Muscle of leg (tissue), 11 donors: Measurements from ENCODE around the gene MOSPD3. TPM values are rescaled to one million over a fixed set of nuclear protein-coding genes. Genes with fewer than 3 reads are reported as not detected.

Source experiments
- DNase-seq: peaks from one replicate; pipeline ENCODE4 v3.0.0; 2013
- H3K27ac ChIP-seq: one replicate; pipeline ENCODE4 v1.5.1; 2013; ENCODE audit warnings: mild to moderate bottlenecking, low read length, control low read depth
- H3K27me3 ChIP-seq: one replicate; pipeline ENCODE4 v1.6.1; 2013; ENCODE audit warnings: low read length; ENCODE audit not compliant: control insufficient read depth, insufficient read depth
- H3K36me3 ChIP-seq: one replicate; pipeline ENCODE4 v1.6.1; 2013; ENCODE audit warnings: low read length; ENCODE audit not compliant: control insufficient read depth, insufficient read depth
- H3K4me1 ChIP-seq: one replicate; pipeline ENCODE4 v1.6.1; 2013; ENCODE audit warnings: low read length; ENCODE audit not compliant: control insufficient read depth, insufficient read depth
- H3K4me3 ChIP-seq: one replicate; pipeline ENCODE4 v1.5.1; 2013; ENCODE audit warnings: low read length, control low read depth
- H3K9me3 ChIP-seq: replicated peaks from 2 replicates; pipeline ENCODE4 v1.6.1; 2013; ENCODE audit warnings: low read depth, low read length; ENCODE audit not compliant: control insufficient read depth
- WGBS: methylation state at CpG from one replicate; pipeline ENCODE4 v1.1.5; 2013; ENCODE audit warnings: missing lambda C conversion rate; ENCODE audit not compliant: insufficient coverage; 5-methylcytosine and 5-hydroxymethylcytosine counted together
- polyA plus RNA-seq, 8 donors: library from polyadenylated mRNA; unstranded; fragments of 120-200 nt; gene quantifications; one replicate each; pipeline versions ENCODE4 v1.2.1 to v1.2.3, GENCODE V29; 2013; ENCODE audit warnings: inconsistent platforms in 1 of 8, low replicate concordance in 1 of 8; ENCODE audit not compliant: insufficient read length in 8 of 8, insufficient read depth in 1 of 8
- total RNA-seq: library from RNA; stranded (reverse); fragments of 120-200 nt; gene quantifications from one replicate; pipeline ENCODE4 v1.2.4, GENCODE V29; 2013

The MOSPD3 gene
- total and polyA plus RNA-seq, 9 donors = 7.1 to 23.5 (median 17.5) TPM

DNA sequence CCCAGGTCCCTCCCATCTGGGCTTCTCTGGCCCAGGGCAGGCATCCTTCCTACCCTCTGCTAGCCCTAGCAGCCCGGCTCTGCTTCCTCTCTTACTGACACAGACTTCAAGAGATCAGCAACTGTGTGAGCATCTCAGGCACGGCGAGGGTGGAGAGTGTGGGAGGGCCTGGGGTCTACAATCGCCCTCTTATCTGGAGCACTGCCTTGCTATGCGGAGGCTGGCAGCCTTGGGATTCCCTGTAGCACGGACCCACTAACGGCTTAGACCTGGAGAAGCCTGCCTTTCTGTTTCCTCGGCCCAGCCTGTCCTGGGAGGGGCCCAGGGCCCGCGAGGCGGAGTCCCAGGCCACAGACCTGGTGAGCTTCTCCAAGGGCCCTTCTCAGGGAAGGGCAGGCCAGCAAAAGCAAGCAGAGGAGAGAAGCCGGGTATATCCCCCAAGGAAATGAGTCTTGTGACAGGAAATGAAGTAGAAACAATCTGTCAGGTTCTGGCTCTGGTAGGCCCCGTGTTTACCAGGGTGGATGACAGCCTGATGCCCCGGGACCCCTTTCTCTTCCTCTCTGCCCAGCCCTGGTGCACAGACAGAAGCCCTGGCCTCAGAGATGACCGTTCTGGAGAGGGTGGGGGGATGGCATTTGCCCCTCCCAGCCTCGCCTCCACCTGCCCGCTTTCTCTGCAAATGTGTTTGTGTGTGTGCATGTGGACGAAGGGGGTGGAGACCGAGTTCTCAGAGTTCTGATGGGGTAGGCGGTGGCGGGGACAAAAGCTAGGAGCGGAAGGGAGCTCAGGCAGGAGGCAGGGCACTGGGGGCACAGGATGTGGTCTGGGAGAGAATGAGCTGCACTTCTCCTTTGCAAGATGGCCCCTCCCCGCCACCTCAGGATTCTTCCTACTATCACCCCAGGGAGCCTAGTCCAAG lies 28.9 kb upstream of the MOSPD3 start:
- DNase-seq = peak; percentile 60
- Histone ChIP-seq H3K27me3 (no peaks in the 10 kb centered on the region), H3K36me3 (peaks cover 46% of the 10 kb centered on the region), H3K9me3 (no peaks in the 10 kb centered on the region), H3K27ac (peak overlapping the region; percentile 81), H3K4me1 (peaks cover 34% of the 10 kb centered on the region), H3K4me3 (peak overlapping the region; percentile 23)
- WGBS = 21% methylated on average over 12 of the region's 23 CpGs

DNA sequence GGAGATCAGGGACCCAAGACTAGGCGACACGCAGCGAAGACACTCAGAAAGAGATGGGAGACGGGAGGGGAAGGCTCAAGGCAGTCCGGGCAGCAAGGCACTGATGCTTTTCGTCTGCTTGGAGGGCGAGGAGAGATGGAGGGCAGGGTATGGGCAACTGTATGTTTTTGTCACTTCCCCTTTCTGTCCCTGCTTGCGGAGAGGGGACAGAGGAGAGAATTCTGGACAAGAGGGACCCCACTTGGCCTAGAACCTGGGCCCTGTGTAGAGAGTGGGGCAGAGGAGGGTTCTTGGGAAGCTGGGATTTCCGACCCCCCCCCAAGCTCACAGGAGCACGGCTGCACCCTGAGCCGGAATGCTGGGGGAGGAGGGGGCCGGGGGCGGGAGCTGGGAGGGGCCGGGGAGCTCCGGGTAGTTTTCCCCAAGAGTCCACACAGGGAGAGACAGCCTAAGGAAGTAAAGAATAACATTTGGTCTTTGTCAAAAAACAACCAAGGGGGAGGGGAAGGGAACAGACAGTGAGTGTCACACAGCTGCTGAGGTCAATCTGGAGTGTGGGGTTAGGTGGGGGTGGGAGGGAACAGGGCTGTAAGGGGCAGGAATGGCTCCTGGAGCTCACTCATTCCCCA lies 28.2 kb upstream of the MOSPD3 start:
- H3K9me3 ChIP-seq = no peaks in the 10 kb centered on the region
- WGBS = 15% methylated on average over 7 of the region's 15 CpGs
- peak; percentile 69 for DNase-seq
- H3K4me3 ChIP-seq = peak overlapping the region; percentile 89
- H3K36me3 ChIP-seq = peaks cover 40% of the 10 kb centered on the region
- peaks cover 34% of the 10 kb centered on the region for H3K4me1 ChIP-seq
- no peaks in the 10 kb centered on the region for H3K27me3 ChIP-seq
- H3K27ac ChIP-seq = peak overlapping the region; percentile 91

DNA sequence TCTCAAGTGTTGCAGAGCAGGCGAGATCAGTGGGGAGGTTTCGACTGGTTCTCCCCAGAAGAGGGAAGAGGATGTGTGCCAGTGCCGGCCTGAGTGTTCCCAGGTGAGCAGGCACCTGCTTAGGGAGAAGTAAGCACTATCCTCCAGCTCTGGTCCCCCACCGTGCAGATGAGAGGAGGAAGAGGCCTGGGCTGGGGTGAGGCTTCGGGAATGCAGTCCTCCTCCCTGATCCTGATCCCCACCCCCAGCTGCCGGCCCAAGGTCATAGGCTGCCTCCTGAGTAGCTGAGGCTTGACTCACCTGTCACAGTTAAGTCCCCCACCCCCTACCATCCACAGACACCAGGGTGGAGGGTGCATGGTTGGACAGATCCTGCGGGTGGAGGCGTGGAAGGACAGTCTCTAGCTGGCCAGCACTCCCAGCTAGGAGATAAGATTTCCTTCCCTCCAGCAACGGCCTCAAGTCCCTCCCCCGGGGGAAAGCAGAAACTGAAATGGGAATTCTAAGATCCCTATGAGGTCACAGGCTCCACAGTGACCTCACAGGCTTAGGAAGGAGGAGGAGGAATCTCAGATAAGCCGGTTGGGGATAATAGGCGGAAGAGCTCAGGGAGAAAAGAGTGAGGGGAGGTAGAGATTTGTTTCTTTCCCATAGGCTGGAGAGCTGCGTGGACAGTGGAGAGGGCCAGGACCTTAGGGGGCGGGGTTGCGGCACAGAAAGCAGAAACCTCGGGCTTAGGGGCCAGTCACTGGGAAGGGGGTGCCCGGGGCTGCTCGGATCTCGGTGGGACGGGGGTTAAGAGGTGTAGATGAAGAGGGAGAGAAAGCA lies 27.4 kb upstream of the MOSPD3 start:
- H3K36me3 ChIP-seq = peaks cover 33% of the 10 kb centered on the region
- peaks cover 40% of the 10 kb centered on the region for H3K4me1 ChIP-seq
- DNase-seq = peak; percentile 74
- peak overlapping the region; percentile 91 for H3K27ac ChIP-seq
- 1% methylated on average over 10 of the region's 20 CpGs for WGBS
- peak overlapping the region; percentile 89 for H3K4me3 ChIP-seq
- H3K9me3 ChIP-seq = no peaks in the 10 kb centered on the region
- H3K27me3 ChIP-seq = peaks cover 6% of the 10 kb centered on the region

DNA sequence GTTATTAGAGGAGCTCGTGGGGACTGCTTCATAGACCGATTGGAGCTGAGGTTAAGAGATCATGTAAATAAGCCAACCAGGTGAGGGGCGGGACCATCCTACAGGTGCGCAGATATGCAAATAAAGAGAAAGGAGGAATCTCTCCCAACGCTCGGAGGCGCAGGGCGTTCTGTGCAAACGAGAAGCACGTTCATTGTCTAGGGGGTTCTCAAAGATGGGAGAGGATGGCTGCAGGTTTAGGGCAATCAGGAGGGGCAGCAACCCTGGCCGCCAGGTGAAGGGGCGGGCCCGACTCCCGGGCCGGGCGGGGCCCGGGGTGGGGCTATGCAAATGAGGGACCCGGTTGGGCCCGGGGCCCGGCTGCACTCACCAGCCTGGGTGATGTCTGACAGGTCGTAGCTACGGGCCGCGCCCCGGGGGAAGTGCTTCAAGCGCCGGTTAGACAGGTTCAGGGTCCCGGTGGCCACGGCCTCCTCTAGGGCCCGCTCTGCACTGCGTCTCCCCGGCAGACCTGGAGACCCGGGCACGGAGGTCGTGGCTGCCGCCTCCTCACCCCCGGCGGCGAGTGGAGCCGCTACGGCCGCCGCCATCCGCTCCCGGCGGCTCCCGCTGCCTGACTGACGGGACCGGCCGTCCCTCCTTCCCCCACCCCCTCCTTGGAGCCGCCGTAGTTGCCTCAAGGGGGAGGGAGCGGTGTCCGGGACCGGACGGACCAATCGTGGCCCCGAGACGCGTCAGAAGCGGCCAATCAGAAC lies 26.7 kb upstream of the MOSPD3 start, which contains the start of gene LRCH4:
LRCH4 (minus strand) TSS at position 619 of the 755 bp plus-strand sequence; CDS start at position 590, 29 bp downstream.
- Histone ChIP-seq H3K36me3 (peaks cover 25% of the 10 kb centered on the region), H3K9me3 (no peaks in the 10 kb centered on the region), H3K4me3 (peak within 1 kb of the TSS; percentile 89), H3K27me3 (peaks cover 10% of the 10 kb centered on the region), H3K4me1 (peaks cover 46% of the 10 kb centered on the region), H3K27ac (peak within 1 kb of the TSS; percentile 91)
- under 1% methylated on average over 58 of the region's 61 CpGs for WGBS
- no peak for DNase-seq

DNA sequence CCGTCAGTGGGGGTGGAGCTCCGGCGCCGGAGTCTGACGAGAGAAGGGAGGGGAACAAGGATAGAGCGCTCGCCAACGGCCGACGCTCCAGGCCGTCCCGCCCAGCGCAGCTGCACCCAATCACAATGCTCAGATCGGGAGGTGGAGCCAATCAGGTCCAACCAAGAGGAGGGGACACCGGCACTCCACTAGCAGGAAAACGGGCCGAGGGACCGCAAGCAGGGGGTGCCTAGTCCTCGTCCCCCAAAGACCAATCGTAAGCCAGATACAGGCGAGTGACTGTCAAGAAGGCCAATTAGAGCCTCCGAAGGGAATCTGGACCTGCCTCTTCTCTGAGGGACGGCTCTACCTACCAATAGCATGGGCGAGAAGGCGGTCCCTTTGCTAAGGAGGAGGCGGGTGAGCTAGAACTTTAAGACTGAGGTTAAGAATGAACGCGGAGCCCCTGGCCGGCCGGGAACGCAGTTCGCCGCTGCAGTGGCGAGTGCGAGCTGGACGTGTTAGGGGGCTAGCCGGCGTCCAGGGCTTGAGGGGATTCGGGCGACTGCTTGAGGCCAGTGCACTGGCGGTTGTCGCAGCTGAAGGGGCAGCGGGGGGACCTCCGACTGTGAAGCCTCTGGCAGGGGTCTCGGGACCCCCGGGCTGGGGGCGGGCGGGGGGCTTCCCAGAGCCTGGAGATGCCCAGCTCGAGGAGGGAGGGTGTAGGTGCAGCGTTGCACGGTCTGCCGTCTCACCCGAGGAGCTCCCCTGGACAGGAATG lies 25.9 kb upstream of the MOSPD3 start, which contains the start of gene FBXO24:
FBXO24 (plus strand) TSS at position 63 of the 760 bp plus-strand sequence; CDS start at position 361, 298 bp downstream.
- WGBS = 1% methylated on average over 52 of the region's 53 CpGs
- peaks cover 46% of the 10 kb centered on the region for H3K4me1 ChIP-seq
- H3K36me3 ChIP-seq = peaks cover 18% of the 10 kb centered on the region
- peaks cover 10% of the 10 kb centered on the region for H3K27me3 ChIP-seq
- DNase-seq = peak; percentile 100
- H3K4me3 ChIP-seq = peak within 1 kb of the TSS; percentile 89
- no peaks in the 10 kb centered on the region for H3K9me3 ChIP-seq
- H3K27ac ChIP-seq = peak within 1 kb of the TSS; percentile 91

DNA sequence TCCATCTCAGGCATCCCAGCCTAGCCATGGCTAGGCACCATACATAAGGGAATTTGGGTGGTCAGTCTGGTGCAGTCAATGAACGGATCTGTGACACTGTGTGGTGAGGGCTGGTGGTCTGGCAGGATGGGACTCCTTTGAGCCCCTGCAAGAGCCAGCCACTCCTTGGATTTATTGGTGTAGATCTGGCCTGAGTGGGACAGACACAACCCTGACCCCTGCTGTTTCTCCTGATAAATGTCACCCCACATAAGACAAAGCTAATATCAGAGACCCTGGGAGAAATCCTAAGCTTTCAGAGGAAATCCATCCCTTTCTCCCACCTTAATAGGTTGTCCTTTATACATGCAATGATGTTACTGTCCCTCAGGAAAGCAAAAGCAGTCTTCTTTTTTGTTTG lies 23.9 kb upstream of the MOSPD3 start:
- Histone ChIP-seq H3K4me1 (peaks cover 33% of the 10 kb centered on the region), H3K27ac (no peak overlapping the region), H3K4me3 (no peak overlapping the region), H3K9me3 (no peaks in the 10 kb centered on the region), H3K36me3 (no peaks in the 10 kb centered on the region), H3K27me3 (peaks cover 10% of the 10 kb centered on the region)
- DNase-seq = no peak
- WGBS = 57% methylated on average over 1 of the region's 1 CpG

DNA sequence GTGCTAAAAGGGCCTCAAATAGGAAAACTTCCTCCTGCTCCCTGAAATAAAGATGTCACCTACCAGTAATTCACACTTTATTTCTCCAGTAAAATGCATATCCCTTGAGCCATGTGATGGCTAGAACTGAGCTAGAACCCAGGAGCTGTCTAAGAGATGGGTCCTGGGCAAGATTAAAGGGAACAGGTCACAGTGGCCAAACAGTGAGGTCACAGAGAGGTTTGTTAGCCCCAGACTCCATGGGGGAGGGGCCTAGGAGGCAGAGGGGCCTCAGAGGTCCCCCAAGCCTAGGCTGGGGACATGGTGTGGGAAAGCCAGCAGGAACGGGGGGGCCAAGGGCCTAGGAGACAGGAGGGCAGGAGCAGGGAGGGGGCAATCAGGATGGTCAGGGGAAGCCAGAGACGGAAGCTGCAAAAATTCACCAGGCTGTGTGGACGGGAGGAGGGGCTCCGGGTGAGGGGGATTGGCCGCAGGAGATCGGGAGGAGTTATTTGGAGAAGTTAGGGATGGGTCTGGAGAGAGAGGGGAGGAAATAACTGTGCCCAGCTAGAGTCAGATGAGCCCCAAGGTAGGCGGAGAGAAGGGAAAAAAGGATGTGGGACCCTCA lies 22.9 kb upstream of the MOSPD3 start:
- 13% methylated on average over 7 of the region's 7 CpGs for whole genome bisulfite sequencing
- peak overlapping the region; percentile 75 for H3K27ac ChIP-seq
- DNase-seq = peak; percentile 41
- peak overlapping the region; percentile 38 for H3K4me3 ChIP-seq
- H3K36me3 ChIP-seq = no peaks in the 10 kb centered on the region
- H3K9me3 ChIP-seq = no peaks in the 10 kb centered on the region
- H3K4me1 ChIP-seq = peaks cover 25% of the 10 kb centered on the region
- H3K27me3 ChIP-seq = peaks cover 10% of the 10 kb centered on the region

GRCh38 chr7:100590077-100590737 lies 22.1 kb upstream of the MOSPD3 start:
- DNase-seq = peak; percentile 77
- Histone ChIP-seq H3K27me3 (peaks cover 10% of the 10 kb centered on the region), H3K4me3 (peak overlapping the region; percentile 38), H3K27ac (peak overlapping the region; percentile 75), H3K9me3 (no peaks in the 10 kb centered on the region), H3K4me1 (peaks cover 17% of the 10 kb centered on the region), H3K36me3 (no peaks in the 10 kb centered on the region)
- WGBS = 29% methylated on average over 18 of the region's 20 CpGs
